C4-2B (cell line): ENCODE measurements around the gene COMMD1.

Source experiments
- ZFX ChIP-seq: fragments of 450-650 bp; IDR thresholded peaks from 2 replicates; pipeline ENCODE4 v1.6.1; 2017
- TF ChIP-seq, protein P1 (sequence below): fragments of 450-650 bp; conservative IDR thresholded peaks from 2 replicates; pipeline ENCODE4 v1.5.1; 2017; ENCODE audit warnings: mild to moderate bottlenecking

DNA sequence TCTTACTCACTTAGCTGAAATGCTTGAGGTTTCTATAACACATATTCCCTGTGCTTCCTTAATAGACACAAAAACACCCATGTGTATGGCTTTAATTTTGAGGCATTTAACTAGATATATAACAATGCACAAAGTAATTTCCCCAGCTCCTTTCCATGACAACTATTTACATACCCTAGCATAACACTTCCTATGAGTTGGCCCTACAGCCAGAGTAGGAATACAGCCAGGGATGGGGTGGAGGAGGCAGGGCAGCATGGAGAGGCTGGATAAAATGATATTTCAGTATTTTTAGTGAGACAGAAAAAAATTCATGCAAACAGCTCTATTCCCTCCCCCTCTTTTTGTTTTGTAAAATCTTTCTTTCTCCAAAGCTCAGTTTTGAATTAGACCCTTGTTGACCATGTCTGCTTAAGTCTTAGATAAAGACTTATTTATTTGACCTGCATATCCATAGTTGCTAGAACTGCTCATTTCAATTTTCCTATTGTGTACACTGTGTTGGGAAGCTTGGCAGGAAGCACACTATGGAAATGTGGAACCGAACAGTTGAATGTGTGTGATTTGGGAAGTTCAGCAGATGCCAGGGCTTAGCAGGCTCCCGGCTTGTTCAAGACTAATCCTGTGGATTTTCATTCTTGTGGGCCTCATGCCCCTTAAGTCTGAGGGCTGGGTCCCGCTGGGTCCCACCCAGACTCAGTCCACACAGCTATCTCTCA lies 279.2 kb downstream of the COMMD1 start:
- TF ChIP-seq, protein P1, sequence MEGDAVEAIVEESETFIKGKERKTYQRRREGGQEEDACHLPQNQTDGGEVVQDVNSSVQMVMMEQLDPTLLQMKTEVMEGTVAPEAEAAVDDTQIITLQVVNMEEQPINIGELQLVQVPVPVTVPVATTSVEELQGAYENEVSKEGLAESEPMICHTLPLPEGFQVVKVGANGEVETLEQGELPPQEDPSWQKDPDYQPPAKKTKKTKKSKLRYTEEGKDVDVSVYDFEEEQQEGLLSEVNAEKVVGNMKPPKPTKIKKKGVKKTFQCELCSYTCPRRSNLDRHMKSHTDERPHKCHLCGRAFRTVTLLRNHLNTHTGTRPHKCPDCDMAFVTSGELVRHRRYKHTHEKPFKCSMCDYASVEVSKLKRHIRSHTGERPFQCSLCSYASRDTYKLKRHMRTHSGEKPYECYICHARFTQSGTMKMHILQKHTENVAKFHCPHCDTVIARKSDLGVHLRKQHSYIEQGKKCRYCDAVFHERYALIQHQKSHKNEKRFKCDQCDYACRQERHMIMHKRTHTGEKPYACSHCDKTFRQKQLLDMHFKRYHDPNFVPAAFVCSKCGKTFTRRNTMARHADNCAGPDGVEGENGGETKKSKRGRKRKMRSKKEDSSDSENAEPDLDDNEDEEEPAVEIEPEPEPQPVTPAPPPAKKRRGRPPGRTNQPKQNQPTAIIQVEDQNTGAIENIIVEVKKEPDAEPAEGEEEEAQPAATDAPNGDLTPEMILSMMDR = no peak
- no peak for TF ChIP-seq ZFX
